Measurements from ENCODE around the gene EVA1C. TPM values are rescaled to one million over a fixed set of nuclear protein-coding genes. Genes with fewer than 3 reads are reported as not detected.
A peak's percentile ranks its signal among the peaks of the same experiment; 100 is the strongest.

The EVA1C gene
- polyA plus RNA-seq, 1 of the 3 experiments (the other 2 are of a cell fraction) = 10.1 TPM

- POLR2A ChIA-PET = no interaction called here
- Histone ChIP-seq H3F3A (replicated peaks; ENCODE audit: insufficient read depth) (peaks cover 34% of the 10 kb centered on the region), H3K4me1 (ENCODE audit: control insufficient read depth in 1 of 2, insufficient read depth in 2 of 2, low read depth in 1 of 2, low read length in 1 of 2) (peaks cover 15 to 36% of the 10 kb centered on the region in 2 experiments; a peak in 3 of 4 replicates), H3K9ac (peak overlapping the region; percentile 78), H4K20me1 (ENCODE audit: insufficient read depth) (no peaks in the 10 kb centered on the region), H3K27ac (ENCODE audit: low read depth in 2 of 2, low read length in 1 of 2) (peak overlapping the region in 1 of 2 experiments; percentile 99; a peak in 2 of 4 replicates), H2AFZ (ENCODE audit: low read depth) (no peak overlapping the region), H3K36me3 (replicated peaks in 1 of 2; ENCODE audit: control insufficient read depth in 1 of 2, insufficient read depth in 2 of 2, low read length in 1 of 2) (peaks cover 0 to 7% of the 10 kb centered on the region in 2 experiments), H3K4me2 (peak overlapping the region; percentile 59), H3K4me3 (ENCODE audit: low read depth in 2 of 2, low read length in 1 of 2) (no peak overlapping the region), H3K27me3 (ENCODE audit: insufficient read depth) (no peaks in the 10 kb centered on the region), H3K9me2 (no peaks in the 10 kb centered on the region), H3K9me3 (no peaks in the 10 kb centered on the region; the same call in 1 of the 2 replicates), H3K79me2 (ENCODE audit: insufficient read depth) (0 out of 2 replicates have a peak, but pooled peaks cover 4% of the 10 kb centered on the region)
- CTCF ChIA-PET = interaction anchor here (1.0 to 1.4 kb wide), 2 partner anchors 79 to 119 kb away, joined by 4 read pairs; no protein-coding TSS in a partner anchor
- DNase-seq = no peak
- TF ChIP-seq TEAD4 (IDR thresholded peaks at IDR 0.05; ENCODE audit: borderline replicate concordance, insufficient read depth) (no peak), CHD2 (IDR thresholded peaks at IDR 0.05; ENCODE audit: low read length, partially characterized antibody) (no peak), USF1 (IDR thresholded peaks at IDR 0.05; ENCODE audit: borderline replicate concordance, low read depth) (no peak), MEF2A (IDR thresholded peaks at IDR 0.05; ENCODE audit: borderline replicate concordance, low read depth) (no peak), RXRA (IDR thresholded peaks at IDR 0.05; ENCODE audit: borderline replicate concordance, low read depth) (no peak), POLR2AphosphoS5 (IDR thresholded peaks at IDR 0.05; ENCODE audit: low read depth, low read length) (0 out of 2 replicates have a peak, but pooled peaks have one; percentile 3)
- 77% methylated on average over 8 of the region's 8 CpGs for WGBS (ENCODE audit: low lambda C conversion rate)
These were observed 109.3 kb downstream of the EVA1C start for GRCh38 chr21:32521736-32522355.

- H3K4me2 ChIP-seq = peak overlapping the region; percentile 9; the same call in 1 of the 2 replicates
- TF ChIP-seq USF2 (IDR thresholded peaks at IDR 0.05; ENCODE audit: borderline replicate concordance, low read depth, low read length) (no peak), MAX (IDR thresholded peaks at IDR 0.05; ENCODE audit: low read depth) (no peak), NRF1 (IDR thresholded peaks at IDR 0.05; ENCODE audit: low read depth, low read length) (no peak), POLR2AphosphoS5 (IDR thresholded peaks at IDR 0.05; ENCODE audit: low read depth, low read length) (no peak), TAF1 (IDR thresholded peaks at IDR 0.05; ENCODE audit: borderline replicate concordance, low read depth, low read length) (no peak), ZBTB33 (IDR thresholded peaks at IDR 0.05; ENCODE audit: borderline replicate concordance, low read depth) (no peak), EP300 (IDR thresholded peaks at IDR 0.05; ENCODE audit: borderline replicate concordance in 1 of 2, low read depth in 1 of 2, low read length in 1 of 2) (no peak), ELF1 (IDR thresholded peaks at IDR 0.05) (no peak), IRF3 (IDR thresholded peaks at IDR 0.05; ENCODE audit: low read depth, low read length) (no peak), FOXM1 (IDR thresholded peaks at IDR 0.05; ENCODE audit: low read depth) (no peak), FOSL2 (IDR thresholded peaks at IDR 0.05; ENCODE audit: borderline replicate concordance, low read depth) (no peak), PBX3 (IDR thresholded peaks at IDR 0.05) (no peak), SMC3 (IDR thresholded peaks at IDR 0.05; ENCODE audit: low read depth, low read length) (no peak), GABPA (IDR thresholded peaks at IDR 0.05; ENCODE audit: low read depth) (no peak), TCF12 (IDR thresholded peaks at IDR 0.05) (no peak), MEF2A (IDR thresholded peaks at IDR 0.05; ENCODE audit: borderline replicate concordance, low read depth) (no peak), CHD2 (IDR thresholded peaks at IDR 0.05; ENCODE audit: low read length, partially characterized antibody) (no peak)
- 87% methylated on average over 10 of the region's 10 CpGs for WGBS (ENCODE audit: low lambda C conversion rate)
- no peaks in the 10 kb centered on the region for H3K79me2 ChIP-seq (ENCODE audit: insufficient read depth)
- H2AFZ ChIP-seq (ENCODE audit: low read depth) = no peak overlapping the region
- POLR2A ChIA-PET = no interaction called here
- H3K9me2 ChIP-seq = no peaks in the 10 kb centered on the region
- H4K20me1 ChIP-seq (ENCODE audit: insufficient read depth) = no peaks in the 10 kb centered on the region
- peaks cover 0 to 5% of the 10 kb centered on the region in 2 experiments for H3K36me3 ChIP-seq (replicated peaks in 1 of 2; ENCODE audit: control insufficient read depth in 1 of 2, insufficient read depth in 2 of 2, low read length in 1 of 2)
- CTCF ChIA-PET = interaction anchor here (1.0 kb wide), 1 partner anchor 19 kb away, joined by 3 read pairs; no protein-coding TSS in a partner anchor
- H3K9ac ChIP-seq = peak overlapping the region; percentile 44; the same call in 1 of the 2 replicates
- peaks cover 39% of the 10 kb centered on the region for H3F3A ChIP-seq (replicated peaks; ENCODE audit: insufficient read depth)
- H3K4me3 ChIP-seq (ENCODE audit: low read depth in 2 of 2, low read length in 1 of 2) = no peak overlapping the region
- no peaks in the 10 kb centered on the region; the same call in 1 of the 2 replicates for H3K9me3 ChIP-seq
- no peaks in the 10 kb centered on the region for H3K27me3 ChIP-seq (ENCODE audit: insufficient read depth)
- H3K4me1 ChIP-seq (ENCODE audit: control insufficient read depth in 1 of 2, insufficient read depth in 2 of 2, low read depth in 1 of 2, low read length in 1 of 2) = peaks cover 15 to 36% of the 10 kb centered on the region in 2 experiments; a peak in 3 of 4 replicates
- H3K27ac ChIP-seq (ENCODE audit: low read depth in 2 of 2, low read length in 1 of 2) = peak overlapping the region in 1 of 2 experiments; percentile 99; a peak in 2 of 4 replicates
- DNase-seq = no peak
These were observed 111.0 kb downstream of the EVA1C start for GRCh38 chr21:32523463-32523862.
